Measurements from ENCODE around the gene CYS1.
"Not testable (repeated sequence)": the region's sequence is repeated elsewhere in the genome, so short reads cannot be mapped to it uniquely, and the experiment has no call there.

CYS1 gene, protein sequence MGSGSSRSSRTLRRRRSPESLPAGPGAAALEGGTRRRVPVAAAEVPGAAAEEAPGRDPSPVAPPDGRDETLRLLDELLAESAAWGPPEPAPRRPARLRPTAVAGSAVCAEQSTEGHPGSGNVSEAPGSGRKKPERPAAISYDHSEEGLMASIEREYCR

GRCh38 chr2:10079870-10080535 lies at the start of gene CYS1:
CYS1 (minus strand) TSS chr2:10080411; CDS start chr2:10080223, 188 bp downstream.
- intact Hi-C loops (cut with DNase I) = no loop called here
- peak in 2 of 10 donors; percentile 19 to 60 for DNase-seq

DNA sequence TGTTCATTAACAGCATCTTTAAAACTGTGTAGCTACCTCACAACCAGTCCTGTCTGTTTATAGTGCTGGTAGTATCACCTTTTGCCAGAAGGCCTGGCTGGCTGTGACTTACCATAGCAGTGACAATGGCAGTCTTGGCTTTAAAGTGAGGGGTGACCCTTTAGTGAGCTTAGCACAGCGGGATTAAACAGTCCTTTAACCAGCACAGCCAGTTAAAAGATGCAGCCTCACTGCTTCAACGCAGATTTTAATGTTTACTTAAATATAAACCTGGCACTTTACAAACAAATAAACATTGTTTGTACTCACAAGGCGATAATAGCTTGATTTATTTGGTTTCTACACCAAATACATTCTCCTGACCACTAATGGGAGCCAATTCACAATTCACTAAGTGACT lies 49.3 kb upstream of the CYS1 start:
- DNase-seq = no peak
- intact Hi-C loops (cut with DNase I) = loop anchor here (10.0 kb wide), 1 partner anchor 175 kb away; the partner anchor contains the start of gene HPCAL1

DNA sequence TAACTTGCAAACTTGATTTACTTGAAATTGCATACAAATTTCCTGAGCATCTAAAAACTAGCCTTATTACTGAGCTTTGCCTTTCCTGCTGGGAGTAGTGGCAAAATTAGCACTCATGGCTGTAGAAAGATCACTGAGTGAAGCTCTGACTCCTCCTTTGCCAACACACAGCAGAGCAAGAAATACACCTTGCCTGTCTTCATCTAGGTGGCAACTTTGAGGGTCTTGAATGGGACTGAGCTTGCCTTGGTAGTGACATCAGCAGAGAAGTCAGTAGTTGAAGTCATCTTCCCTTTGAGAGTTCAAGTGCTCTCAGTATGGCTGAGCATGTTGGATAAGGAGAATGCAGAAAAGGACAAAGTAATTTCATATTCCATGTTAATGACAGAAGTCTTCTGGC lies 48.2 kb upstream of the CYS1 start:
- intact Hi-C loops (cut with DNase I) = loop anchor here (10.0 kb wide), 1 partner anchor 176 kb away; the partner anchor contains the start of gene HPCAL1
- DNase-seq = no peak

DNA sequence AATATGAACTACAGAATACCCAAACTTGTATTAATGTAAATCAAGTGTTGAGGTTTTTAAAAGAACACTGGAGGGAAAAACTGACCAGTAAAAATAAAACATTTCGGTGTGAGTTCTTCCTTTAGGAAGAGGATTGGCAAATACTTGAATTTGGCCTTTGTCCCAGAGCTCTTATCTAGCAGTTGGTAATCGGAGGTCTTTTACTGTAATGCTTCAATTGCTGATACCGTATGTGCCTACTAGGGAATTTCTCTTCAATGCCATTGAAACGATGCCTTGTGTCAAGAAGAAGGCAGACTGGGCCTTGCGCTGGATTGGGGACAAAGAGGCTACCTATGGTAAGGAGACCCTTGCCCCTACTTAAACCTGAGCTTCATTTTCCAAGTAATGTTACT lies 46.4 kb upstream of the CYS1 start:
- intact Hi-C loops (cut with DNase I) = loop anchor here (10.0 kb wide), 1 partner anchor 178 kb away; the partner anchor contains the start of gene HPCAL1
- DNase-seq = no peak

DNA sequence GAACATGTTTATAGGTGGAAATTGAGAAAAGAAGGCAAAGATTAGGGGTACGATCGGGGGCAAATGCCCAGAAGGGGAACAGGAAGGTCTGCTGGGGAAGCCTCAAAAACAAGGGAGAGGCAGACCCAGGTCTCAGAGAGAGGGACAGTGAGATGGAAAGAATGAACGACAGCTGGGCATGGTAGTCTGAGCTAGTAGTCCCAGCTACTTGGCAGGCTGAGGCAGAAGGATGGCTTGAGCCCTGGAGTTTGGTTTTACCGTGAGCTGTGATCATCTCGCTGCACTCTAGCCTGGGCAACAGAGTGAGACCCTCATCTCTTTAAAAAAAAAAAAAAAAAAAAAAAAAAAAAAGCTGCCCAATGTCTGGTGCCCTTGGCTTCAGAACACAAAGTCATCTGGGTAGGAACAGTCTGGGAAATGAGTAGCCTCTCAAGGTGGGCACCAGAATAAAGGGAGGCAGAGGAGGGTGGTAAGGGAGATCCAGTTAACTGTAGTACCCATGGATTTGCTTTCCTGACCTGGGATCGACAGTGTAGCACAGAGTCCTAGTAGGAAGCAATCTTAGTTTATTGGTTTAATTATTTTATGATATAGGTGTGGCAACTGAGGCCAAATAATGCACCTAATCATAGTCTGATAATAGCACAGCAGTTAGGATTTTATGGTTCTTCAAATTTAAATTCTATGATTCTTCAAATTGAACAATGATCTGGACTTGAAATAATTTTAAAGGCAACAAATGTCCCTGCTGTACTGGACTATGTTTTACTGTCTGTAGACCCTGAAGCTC lies 45.8 kb upstream of the CYS1 start:
- intact Hi-C loops (cut with DNase I) = loop anchor here (10.0 kb wide), 1 partner anchor 179 kb away; the partner anchor contains the start of gene HPCAL1

DNA sequence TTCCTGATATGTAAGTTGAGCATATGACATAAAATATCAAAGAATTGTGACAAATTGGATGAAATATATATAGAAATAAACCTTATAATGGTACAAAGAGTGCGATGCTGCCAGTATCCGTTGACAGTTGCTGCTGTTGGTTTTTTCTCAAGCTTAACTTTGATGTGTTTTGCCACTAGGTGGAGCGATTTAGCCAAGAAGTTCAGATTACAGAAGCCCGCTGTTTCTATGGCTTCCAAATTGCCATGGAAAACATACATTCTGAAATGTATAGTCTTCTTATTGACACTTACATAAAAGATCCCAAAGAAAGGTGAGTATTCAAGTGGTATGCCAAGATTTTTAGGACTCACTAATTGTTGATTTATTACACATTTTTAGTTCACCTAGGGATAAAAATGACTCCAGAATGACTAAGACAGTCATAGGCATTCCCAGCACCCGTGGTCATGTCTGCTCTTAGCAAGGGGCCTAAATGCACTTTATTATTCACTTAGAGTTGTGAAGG lies 44.4 kb upstream of the CYS1 start:
- peak in 2 of 10 donors; percentile 31 to 42 for DNase-seq
- intact Hi-C loops (cut with DNase I) = loop anchor here (1.0 to 10.0 kb wide), 3 partner anchors 180 to 543 kb away; partner anchors contain the start of gene HPCAL1

More for the DNA sequence above, 45.8 kb upstream of the CYS1 start:
- peak in 1 of 10 donors; percentile 11 for DNase-seq

GRCh38 chr2:10123281-10123680 lies 43.1 kb upstream of the CYS1 start:
- no peak for DNase-seq
- intact Hi-C loops (cut with DNase I) = loop anchor here (5.0 to 10.0 kb wide), 2 partner anchors 182 to 544 kb away; partner anchors contain the start of gene HPCAL1

- peak; percentile 82 to 99 (median 92) for DNase-seq
- intact Hi-C loops (cut with DNase I) = loop anchor here (5.0 to 10.0 kb wide), 2 partner anchors 182 to 545 kb away; partner anchors contain the start of gene HPCAL1
Observed at GRCh38 chr2:10122500-10123280, 42.5 kb upstream of the CYS1 start, which contains the start of gene RRM2. RRM2 (plus strand) TSS chr2:10122739; CDS start chr2:10122799, 60 bp downstream.

DNA sequence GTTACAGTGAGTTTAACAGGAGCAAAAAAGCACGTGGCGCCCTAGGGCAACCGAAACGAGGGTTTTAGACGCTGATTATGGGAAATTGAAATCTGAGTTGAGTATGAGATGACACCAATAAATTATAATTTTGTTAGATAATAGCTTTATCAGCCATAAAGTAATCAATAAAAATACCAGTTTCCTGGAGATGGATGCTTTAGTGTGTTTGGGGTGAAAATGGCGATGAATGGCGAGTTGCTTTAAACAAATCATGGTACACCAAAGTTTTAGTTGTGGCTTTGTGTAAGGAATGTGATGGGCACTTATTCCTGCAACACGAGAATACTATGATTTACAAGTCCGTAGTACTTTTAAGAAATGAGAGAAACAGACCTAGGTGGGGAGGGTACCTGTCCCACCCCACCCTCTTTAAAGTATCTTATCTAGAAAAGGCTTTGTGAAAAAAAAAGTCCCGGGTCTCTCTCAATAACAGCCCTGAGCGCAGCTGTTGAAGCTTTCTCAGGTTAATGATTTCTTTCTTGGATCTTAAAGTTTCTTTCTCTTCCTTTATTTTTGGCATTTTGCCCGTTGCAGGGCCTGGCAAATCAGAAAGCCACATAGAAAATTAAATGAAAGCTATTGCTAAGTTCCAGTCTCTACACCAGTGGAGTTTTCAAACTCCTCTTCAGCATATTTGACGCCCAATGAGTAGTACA lies 40.8 kb upstream of the CYS1 start:
- DNase-seq = no peak
- intact Hi-C loops (cut with DNase I) = loop anchor here (5.0 to 10.0 kb wide), 2 partner anchors 184 to 546 kb away; partner anchors contain the start of gene HPCAL1

- intact Hi-C loops (cut with DNase I) = loop anchor here (5.0 to 10.0 kb wide), 2 partner anchors 184 to 547 kb away; partner anchors contain the start of gene HPCAL1
- peak; percentile 64 to 98 (median 85) for DNase-seq
Observed at GRCh38 chr2:10120158-10120876, 40.1 kb upstream of the CYS1 start.

DNA sequence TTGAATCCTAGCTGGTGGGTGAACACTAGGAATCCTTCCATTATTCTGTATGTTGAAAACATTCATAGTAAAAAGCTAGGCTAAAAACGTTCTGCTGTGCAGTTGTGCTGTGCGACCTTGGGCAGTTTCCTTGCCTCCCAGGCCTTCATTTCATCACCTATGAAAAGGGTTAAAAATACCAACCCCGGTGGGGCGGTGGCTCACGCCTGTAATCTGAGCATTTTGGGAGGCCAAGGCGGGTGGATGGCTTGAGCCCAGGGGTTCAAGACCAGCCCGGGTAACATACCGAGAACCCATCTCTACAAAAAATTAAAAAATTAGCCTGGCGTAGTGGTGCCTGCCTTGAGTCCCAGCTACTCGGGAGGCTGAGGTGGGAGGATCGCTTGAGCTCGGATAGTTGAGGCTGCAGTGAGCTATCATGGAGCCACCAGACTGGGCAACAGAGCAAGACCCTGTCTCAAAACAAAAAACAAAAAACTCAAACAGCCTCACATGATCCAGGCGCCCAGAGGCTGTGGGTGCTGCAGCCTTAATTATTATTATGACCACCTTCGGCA lies 39.5 kb upstream of the CYS1 start:
- no peak for DNase-seq
- intact Hi-C loops (cut with DNase I) = loop anchor here (5.0 to 10.0 kb wide), 2 partner anchors 185 to 548 kb away; partner anchors contain the start of gene HPCAL1

DNA sequence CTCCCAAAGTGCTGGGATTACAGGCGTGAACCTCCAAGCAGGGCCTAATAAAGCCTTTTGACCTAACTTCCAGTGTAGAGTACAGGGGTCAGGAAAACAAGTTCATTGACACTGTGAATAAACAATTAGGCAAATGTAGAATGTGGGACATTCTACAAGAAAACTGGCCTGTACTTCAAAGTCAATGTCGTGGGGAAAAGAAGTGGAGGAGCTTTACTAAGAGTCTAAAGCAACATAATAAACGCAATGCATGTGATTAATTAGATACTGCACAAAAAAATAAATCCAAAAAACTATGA lies 38.8 kb upstream of the CYS1 start:
- no peak for DNase-seq
- intact Hi-C loops (cut with DNase I) = no loop called here

DNA sequence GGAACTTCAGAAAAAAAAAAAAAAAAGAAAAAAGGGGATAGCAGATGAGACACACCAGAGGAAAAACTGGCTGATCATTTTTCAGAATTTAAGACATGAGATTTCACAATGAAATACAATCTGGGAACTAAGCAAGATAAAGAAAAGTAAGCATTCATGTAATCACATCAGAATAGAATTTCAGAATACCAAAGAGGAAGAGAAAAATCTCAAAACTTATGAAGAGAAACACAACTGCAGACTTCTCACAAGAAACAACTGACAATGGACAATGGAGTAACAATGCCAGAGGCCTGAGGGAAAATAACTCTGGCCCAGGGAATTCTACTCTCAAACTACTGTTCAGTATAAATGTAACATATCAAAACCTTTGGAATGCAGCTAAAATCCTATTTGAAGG lies 29.1 kb upstream of the CYS1 start:
- no peak for DNase-seq
- intact Hi-C loops (cut with DNase I) = no loop called here

DNA sequence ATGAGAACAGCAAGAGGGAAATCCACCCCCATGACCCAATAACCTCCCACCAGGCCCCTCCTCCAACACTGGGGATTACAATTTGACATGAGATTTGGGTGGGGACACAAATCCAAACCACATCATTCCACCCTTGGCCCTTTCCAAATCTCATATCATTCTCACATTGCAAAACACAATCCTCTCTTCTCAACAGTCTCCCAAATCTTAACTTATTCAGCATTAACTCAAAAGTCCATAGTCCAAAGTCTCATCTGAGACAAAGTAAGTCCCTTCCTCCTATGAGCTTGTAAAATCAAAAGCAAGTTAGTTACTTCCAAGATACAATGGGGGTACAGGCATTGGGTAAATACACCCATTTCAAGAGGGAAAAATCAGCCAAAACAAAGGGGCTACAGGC lies 24.7 kb upstream of the CYS1 start:
- intact Hi-C loops (cut with DNase I); DNase-seq: not testable (repeated sequence)

DNA sequence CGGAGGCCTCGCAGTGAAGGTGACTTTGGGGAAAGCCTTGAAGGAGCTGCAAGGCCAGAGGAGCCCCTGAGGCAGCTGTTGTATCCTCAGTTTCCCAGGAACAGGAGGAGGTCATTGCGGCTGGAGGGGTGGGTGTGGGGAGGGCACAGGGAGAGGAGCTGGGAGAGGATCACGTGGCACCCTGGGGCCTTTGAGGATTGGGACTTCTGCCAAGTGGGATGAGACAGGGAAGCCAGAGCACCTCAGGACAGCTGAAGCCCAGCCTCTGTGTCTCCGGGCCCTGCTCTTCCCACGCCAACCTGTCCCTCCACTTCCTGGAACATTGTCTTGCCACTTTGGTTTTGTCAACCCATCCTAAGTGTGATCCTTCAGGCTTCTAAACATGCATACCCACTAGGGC lies 23.0 kb upstream of the CYS1 start:
- no peak for DNase-seq
- intact Hi-C loops (cut with DNase I) = no loop called here

DNA sequence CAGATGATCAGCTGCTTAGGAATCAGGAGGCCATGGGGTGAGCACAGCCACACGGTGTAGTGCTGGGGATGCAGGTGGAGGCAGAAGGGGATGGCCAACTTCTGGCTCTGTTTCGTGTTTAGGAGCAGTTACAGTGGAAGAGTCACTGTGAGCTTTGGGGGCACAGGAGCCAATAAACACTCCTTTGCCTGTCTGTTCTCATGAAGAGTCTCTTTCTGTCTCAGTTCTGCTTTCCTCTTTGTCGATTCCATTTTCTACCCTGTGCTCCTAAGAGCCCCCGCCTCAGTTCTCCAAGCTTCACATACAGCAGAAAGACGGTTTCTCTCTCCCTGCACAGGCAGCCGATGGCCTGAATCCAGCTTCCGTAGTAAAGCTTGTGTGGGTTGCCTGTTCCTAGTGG lies 21.3 kb upstream of the CYS1 start:
- intact Hi-C loops (cut with DNase I) = no loop called here
- DNase-seq = no peak

DNA sequence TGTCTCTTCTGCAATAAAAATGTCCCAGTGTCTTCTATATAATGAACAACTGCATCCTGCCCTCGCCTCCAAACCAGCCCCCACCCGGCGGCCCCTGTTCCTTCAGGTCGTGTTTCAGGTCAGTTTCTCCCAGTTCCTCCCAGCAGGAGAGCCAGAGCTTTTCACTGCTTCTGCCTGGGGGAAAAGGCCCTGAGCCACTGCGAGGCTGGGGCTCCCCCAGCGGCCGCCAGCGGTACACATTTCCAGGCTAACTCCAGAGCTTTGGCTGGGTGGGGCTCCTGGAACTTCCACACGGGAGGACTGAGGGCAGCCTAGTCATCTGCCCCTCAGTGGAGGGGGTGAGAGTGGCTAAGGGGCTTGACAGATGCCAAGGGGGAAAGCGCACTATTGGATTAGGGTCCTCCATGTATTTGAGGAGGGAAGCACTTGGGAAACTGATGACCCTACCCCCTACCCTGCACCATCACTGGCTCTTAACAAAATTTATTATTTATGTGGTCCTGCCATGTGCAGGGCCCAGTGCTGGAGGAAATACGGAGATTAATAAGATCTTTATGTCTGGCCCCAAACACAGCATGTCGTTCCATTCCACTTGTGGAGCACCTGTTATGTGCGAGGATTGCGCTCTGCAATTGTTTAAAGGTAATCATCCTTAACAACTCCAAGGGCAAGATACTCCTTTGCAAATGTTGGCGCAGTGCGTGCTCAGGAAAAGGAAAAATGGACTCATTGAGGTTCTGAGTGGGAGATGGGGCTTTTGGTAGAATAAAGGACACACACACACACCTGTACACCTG lies 17.3 kb upstream of the CYS1 start:
- DNase-seq = peak; percentile 47 to 96 (median 65)
- intact Hi-C loops (cut with DNase I) = loop anchor here (2.0 kb wide), 1 partner anchor 25 kb away; no protein-coding TSS in a partner anchor

Measured in posterior cingulate gyrus (tissue), 11 donors.